Parathyroid adenoma (tissue), 2 donors: ENCODE data around the gene LRRC4C.

Source experiments
- H2AFZ ChIP-seq: fragments of 300-600 bp; sonication (generic); one replicate; pipeline ENCODE4 v1.7.0; 2017; ENCODE audit warnings: antibody characterized with exemption, mild to moderate bottlenecking
- H3K27ac ChIP-seq: fragments of 300-600 bp; sonication (generic); one replicate; pipeline ENCODE4 v1.7.0; 2017
- H3K27me3 ChIP-seq: fragments of 300-600 bp; sonication (generic); one replicate; pipeline ENCODE4 v1.7.0; 2017; ENCODE audit warnings: low read length; ENCODE audit not compliant: control insufficient read depth, insufficient read depth
- H3K36me3 ChIP-seq: fragments of 300-600 bp; sonication (generic); one replicate; pipeline ENCODE4 v1.7.0; 2017; ENCODE audit warnings: low read length; ENCODE audit not compliant: control insufficient read depth, insufficient read depth
- H3K4me1 ChIP-seq: fragments of 300-600 bp; sonication (generic); one replicate; pipeline ENCODE4 v1.7.0; 2017; ENCODE audit warnings: control low read depth
- H3K4me2 ChIP-seq: fragments of 300-600 bp; sonication (generic); one replicate; pipeline ENCODE4 v1.7.0; 2017; ENCODE audit warnings: low read length
- H3K4me3 ChIP-seq: fragments of 300-600 bp; sonication (generic); one replicate; pipeline ENCODE4 v1.7.0; 2017; ENCODE audit warnings: low read depth, low read length
- H3K79me2 ChIP-seq: fragments of 300-600 bp; sonication (generic); one replicate; pipeline ENCODE4 v1.7.0; 2017; ENCODE audit warnings: control low read depth
- H3K9ac ChIP-seq: fragments of 300-600 bp; sonication (generic); one replicate; pipeline ENCODE4 v1.7.0; 2017; ENCODE audit warnings: mild to moderate bottlenecking
- H3K9me3 ChIP-seq: fragments of 300-600 bp; sonication (generic); one replicate; pipeline ENCODE4 v1.7.0; 2017; ENCODE audit warnings: low read length; ENCODE audit not compliant: control insufficient read depth
- TF ChIP-seq, protein P1 (sequence below): fragments of 300-600 bp; sonication (generic); IDR thresholded peaks from one replicate; pipeline ENCODE4 v1.7.0; 2017; ENCODE audit warnings: antibody characterized with exemption, mild to moderate bottlenecking
- donor health status: primary hyperparathyroidism.

The LRRC4C gene

GRCh38 chr11:40294349-40294735, 1165.1 kb downstream of the LRRC4C start:
- Histone ChIP-seq H3K36me3 (no peaks in the 10 kb centered on the region), H2AFZ (peak overlapping the region; percentile 81), H3K27me3 (no peaks in the 10 kb centered on the region), H3K79me2 (no peaks in the 10 kb centered on the region), H3K9me3 (no peaks in the 10 kb centered on the region), H3K4me3 (no peak overlapping the region), H3K9ac (no peak overlapping the region), H3K4me2 (no peak overlapping the region), H3K4me1 (no peaks in the 10 kb centered on the region), H3K27ac (no peak overlapping the region)
- TF ChIP-seq, protein P1, sequence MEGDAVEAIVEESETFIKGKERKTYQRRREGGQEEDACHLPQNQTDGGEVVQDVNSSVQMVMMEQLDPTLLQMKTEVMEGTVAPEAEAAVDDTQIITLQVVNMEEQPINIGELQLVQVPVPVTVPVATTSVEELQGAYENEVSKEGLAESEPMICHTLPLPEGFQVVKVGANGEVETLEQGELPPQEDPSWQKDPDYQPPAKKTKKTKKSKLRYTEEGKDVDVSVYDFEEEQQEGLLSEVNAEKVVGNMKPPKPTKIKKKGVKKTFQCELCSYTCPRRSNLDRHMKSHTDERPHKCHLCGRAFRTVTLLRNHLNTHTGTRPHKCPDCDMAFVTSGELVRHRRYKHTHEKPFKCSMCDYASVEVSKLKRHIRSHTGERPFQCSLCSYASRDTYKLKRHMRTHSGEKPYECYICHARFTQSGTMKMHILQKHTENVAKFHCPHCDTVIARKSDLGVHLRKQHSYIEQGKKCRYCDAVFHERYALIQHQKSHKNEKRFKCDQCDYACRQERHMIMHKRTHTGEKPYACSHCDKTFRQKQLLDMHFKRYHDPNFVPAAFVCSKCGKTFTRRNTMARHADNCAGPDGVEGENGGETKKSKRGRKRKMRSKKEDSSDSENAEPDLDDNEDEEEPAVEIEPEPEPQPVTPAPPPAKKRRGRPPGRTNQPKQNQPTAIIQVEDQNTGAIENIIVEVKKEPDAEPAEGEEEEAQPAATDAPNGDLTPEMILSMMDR: no peak

GRCh38 chr11:40293655-40294348, 1165.7 kb downstream of the LRRC4C start:
- TF ChIP-seq, protein P1: peak; percentile 74
- no peaks in the 10 kb centered on the region for H3K27me3 ChIP-seq
- no peak overlapping the region for H3K9ac ChIP-seq
- no peaks in the 10 kb centered on the region for H3K36me3 ChIP-seq
- H3K4me2 ChIP-seq: peak overlapping the region; percentile 78
- no peaks in the 10 kb centered on the region for H3K4me1 ChIP-seq
- no peaks in the 10 kb centered on the region for H3K9me3 ChIP-seq
- peak overlapping the region; percentile 81 for H2AFZ ChIP-seq
- no peaks in the 10 kb centered on the region for H3K79me2 ChIP-seq
- peak overlapping the region; percentile 73 for H3K4me3 ChIP-seq
- no peak overlapping the region for H3K27ac ChIP-seq

DNA sequence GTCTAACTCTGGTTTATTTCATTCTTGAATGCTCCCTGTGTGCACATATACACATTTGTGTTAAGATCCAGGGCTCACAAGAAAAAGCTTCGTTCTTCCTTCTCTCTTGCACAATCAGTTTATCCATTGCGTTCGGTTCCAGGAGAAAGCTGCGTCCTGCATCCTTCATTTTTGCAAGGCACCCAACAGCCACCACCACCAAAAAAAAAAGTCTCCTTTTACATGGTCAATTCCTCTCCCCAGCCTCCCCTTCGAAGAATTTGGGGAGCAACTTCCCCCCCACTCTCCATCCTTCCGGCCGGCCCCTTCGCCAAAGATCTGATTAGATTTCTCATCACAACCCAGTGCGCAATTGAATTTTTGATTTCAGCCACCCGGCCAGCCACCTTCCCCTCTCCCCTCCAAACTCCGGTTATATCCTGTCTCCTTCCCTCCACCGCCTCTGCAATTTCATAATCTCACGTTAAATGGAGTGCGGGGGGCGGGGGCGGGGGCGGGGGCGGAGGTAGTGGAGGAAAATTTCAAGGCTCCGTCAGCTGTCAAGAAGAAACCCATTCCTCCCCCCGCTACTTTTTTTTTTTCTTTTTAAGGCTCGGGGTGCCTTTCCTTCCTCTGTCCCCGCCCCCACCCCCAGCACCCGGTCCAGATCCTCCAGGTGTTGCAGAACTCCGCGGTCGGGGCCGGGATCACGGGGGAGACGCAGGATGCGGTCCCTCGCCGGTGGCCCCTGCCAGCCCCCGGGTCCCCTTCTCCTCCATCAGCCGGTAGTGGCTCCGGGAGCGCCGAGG, 1166.5 kb downstream of the LRRC4C start:
- Histone ChIP-seq H3K27ac (no peak overlapping the region), H3K36me3 (no peaks in the 10 kb centered on the region), H3K27me3 (no peaks in the 10 kb centered on the region), H3K9ac (no peak overlapping the region), H2AFZ (peak overlapping the region; percentile 81), H3K4me1 (no peaks in the 10 kb centered on the region), H3K9me3 (no peaks in the 10 kb centered on the region), H3K79me2 (no peaks in the 10 kb centered on the region), H3K4me3 (peak overlapping the region; percentile 73), H3K4me2 (peak overlapping the region; percentile 78)
- TF ChIP-seq, protein P1: no peak

DNA sequence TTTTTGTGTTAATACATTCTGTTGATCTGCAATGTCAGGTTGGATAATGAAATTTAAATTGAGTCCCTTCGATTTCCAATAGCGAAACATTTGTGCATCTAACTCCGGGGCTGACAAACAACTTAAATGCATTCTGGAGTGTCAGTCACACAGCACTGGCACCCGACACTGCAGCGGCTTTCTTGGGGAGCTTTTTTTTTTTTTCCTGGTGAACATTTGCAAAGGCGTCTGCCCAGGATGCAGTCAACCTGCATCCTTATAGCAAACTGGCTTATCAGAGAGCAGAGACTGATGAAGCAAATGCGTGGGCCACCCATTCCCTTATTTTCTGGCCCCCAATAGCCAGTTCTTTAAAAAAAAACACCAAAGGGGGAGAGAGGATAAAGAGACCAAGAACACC, 1167.7 kb downstream of the LRRC4C start:
- H3K27me3 ChIP-seq: no peaks in the 10 kb centered on the region
- H3K4me2 ChIP-seq: no peak overlapping the region
- TF ChIP-seq, protein P1: no peak
- no peaks in the 10 kb centered on the region for H3K4me1 ChIP-seq
- H3K36me3 ChIP-seq: no peaks in the 10 kb centered on the region
- no peak overlapping the region for H3K4me3 ChIP-seq
- H3K27ac ChIP-seq: no peak overlapping the region
- H3K79me2 ChIP-seq: no peaks in the 10 kb centered on the region
- H3K9me3 ChIP-seq: no peaks in the 10 kb centered on the region
- H2AFZ ChIP-seq: no peak overlapping the region
- no peak overlapping the region for H3K9ac ChIP-seq
